HepG2 (cell line): Measurements from ENCODE around the gene ZNF239.
"Not testable (repeated sequence)": the region's sequence is repeated elsewhere in the genome, so short reads cannot be mapped to it uniquely, and the experiment has no call there.

Experiments used
- TSC22D2 ChIP-seq: sonication (generic); formaldehyde crosslinking; IDR thresholded peaks from 2 replicates; pipeline ENCODE4 v1.5.1; 2020; ENCODE audit warnings: missing genetic modification reagents, mild to moderate bottlenecking, borderline replicate concordance
- ZNF75D ChIP-seq: sonication (generic); formaldehyde crosslinking; IDR thresholded peaks from 2 replicates; pipeline ENCODE4 v1.8.1; 2023; ENCODE audit warnings: missing genetic modification reagents, mild to moderate bottlenecking, borderline replicate concordance

DNA sequence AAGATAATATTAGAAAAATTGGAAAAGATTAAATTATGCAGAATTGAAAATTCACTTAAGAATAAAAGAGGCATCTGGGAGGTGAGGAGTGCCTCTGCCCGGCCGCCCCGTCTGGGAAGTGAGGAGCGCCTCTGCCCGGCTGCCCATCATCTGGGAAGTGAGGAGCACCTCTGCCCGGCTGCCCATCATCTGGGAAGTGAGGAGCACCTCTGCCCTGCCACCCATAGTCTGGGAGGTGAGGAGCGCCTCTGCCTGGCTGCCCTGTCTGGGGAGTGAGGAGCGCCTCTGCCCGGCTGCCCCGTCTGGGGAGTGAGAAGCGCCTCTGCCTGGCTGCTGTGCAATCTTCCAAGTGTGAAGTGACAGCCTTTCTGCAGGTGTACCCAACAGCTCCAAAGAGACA lies 30.7 kb downstream of the ZNF239 start:
- TF ChIP-seq TSC22D2; ZNF75D (CRISPR knock-in tag): not testable (repeated sequence)
